Lower leg skin (tissue), 4 donors: Measurements from ENCODE around the gene CRACR2A. TPM values are rescaled to one million over a fixed set of nuclear protein-coding genes. Genes with fewer than 3 reads are reported as not detected.

Source experiments
- DNase-seq, 2 donors: peaks; one replicate each; pipeline ENCODE4 v3.0.0-alpha.2; 2019; ENCODE audit warnings: low spot score in 2 of 2
- H3K4me3 ChIP-seq: fragments of 200-600 bp; sonication (generic); 2 replicates; pipeline ENCODE4 v1.5.1; 2017; ENCODE audit warnings: mild to moderate bottlenecking, low read depth; ENCODE audit not compliant: poor library complexity, severe bottlenecking
- POLR2A ChIP-seq, 2 donors: fragments of 450-650 bp; IDR thresholded peaks; one replicate each; pipeline ENCODE4 v1.6.1; 2016 to 2017; ENCODE audit warnings: antibody characterized with exemption in 2 of 2, mild to moderate bottlenecking in 1 of 2, moderate library complexity in 1 of 2
- WGBS, 2 donors: methylation state at CpG; one replicate each; pipeline ENCODE4 v1.1.5; 2018; 5-methylcytosine and 5-hydroxymethylcytosine counted together
- intact Hi-C: fragments of 100-400 bp; cut with DNase I; formaldehyde crosslinking; loops from one replicate; pipeline ENCODE4 v1.15.0; 2023; ENCODE audit warnings: low total_unique reads
- total RNA-seq, 4 donors: library from RNA; depleted of rRNA; stranded (reverse); fragments of >200 nt; gene quantifications; one replicate each; pipeline ENCODE4 v1.1.0, GENCODE V29; 2016
- TF ChIP-seq, protein P1 (sequence below), 3 donors: fragments of 450-650 bp; IDR thresholded peaks; one replicate each; pipeline ENCODE4 v1.5.1; 2016; ENCODE audit warnings: antibody characterized with exemption in 3 of 3, mild to moderate bottlenecking in 3 of 3, moderate library complexity in 2 of 3

CRACR2A gene
- total RNA-seq, 4 donors from 2014 or later, result 1.4 to 14.4 (median 6.6) TPM

DNA sequence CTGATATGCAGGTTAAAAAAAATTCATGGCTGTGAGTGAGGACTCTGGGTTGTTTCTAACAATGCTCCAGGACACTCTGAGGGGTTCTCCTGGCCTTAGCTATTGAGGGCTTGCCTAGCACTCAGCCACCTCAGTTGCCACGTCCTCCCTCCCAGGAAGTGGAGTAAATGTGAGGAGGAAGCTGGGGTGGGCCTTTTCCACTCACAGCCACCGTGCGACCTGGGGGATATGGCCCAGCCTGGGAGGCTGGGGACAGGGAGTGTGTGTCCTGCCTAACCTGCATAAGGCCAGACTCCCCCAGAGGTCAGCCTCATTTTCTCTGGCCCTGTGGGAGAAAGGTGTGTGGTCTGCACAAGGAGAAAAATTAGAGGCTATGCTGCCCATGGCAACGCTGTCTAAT, 83.3 kb downstream of the CRACR2A start:
- 82 to 84% methylated on average over 3 of the region's 4 CpGs for WGBS, 2 donors
- no peak for TF ChIP-seq POLR2A (IDR thresholded peaks at IDR 0.05)
- TF ChIP-seq, protein P1, sequence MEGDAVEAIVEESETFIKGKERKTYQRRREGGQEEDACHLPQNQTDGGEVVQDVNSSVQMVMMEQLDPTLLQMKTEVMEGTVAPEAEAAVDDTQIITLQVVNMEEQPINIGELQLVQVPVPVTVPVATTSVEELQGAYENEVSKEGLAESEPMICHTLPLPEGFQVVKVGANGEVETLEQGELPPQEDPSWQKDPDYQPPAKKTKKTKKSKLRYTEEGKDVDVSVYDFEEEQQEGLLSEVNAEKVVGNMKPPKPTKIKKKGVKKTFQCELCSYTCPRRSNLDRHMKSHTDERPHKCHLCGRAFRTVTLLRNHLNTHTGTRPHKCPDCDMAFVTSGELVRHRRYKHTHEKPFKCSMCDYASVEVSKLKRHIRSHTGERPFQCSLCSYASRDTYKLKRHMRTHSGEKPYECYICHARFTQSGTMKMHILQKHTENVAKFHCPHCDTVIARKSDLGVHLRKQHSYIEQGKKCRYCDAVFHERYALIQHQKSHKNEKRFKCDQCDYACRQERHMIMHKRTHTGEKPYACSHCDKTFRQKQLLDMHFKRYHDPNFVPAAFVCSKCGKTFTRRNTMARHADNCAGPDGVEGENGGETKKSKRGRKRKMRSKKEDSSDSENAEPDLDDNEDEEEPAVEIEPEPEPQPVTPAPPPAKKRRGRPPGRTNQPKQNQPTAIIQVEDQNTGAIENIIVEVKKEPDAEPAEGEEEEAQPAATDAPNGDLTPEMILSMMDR (IDR thresholded peaks at IDR 0.05), result no peak
- intact Hi-C loops, result no loop called here
- no peak for DNase-seq
- no peak overlapping the region for H3K4me3 ChIP-seq

DNA sequence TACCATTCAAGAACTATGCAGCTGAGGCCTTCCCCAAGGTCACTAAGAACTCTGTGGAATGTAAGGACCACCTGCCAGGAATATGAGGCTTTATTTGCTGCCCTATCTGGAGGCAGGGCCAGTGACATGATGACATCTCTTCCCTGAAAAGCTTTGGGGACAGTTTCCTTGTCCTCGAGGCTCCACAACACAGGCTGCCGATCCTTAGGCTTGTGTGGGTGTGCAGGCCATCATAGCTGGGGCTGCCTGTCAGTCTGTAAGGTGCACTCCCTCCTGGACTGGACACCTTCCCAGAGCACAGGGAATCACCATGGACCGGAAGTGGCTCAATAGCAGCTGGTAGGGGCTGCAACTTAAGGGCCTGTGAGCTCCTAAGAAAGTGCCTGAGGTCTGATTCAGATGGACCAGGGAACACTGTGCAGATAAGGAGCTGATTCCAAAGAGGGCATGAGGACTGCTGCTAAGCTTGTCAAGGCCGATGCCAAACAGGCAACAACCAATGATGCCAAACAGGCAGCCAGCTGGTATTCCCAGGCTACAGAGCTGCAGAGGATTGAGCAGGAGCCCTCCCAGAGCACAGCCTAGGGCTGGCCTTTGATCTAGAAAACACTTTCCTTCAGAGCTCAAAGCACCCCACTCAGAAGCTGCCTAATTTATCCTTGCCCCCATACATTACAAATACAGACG, 84.3 kb downstream of the CRACR2A start:
- no peak for DNase-seq
- H3K4me3 ChIP-seq, result no peak overlapping the region
- intact Hi-C loops, result no loop called here
- TF ChIP-seq, protein P1 (IDR thresholded peaks at IDR 0.05), result no peak
- no peak for TF ChIP-seq POLR2A (IDR thresholded peaks at IDR 0.05)
- 77 to 94% methylated on average over 4 to 5 of the region's 5 CpGs for WGBS, 2 donors

DNA sequence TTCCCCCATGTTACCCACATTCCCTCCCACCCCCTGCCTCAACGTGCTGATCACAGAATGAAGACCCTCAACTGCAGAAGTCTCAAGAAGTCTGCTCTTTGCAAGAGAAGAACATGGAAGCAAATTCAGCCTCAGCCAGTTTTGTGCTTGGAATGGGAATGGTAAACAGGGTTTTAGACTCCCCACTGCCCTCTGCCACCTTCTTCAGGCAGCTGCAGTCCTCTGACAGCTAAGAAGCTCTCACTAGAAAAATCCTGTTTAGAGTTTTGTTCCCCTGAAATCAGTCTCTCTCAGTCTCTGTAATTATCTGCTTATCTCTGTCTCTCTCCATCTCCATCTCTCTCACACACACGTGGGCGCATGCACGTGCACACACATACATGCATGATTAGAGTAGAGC, 85.4 kb downstream of the CRACR2A start:
- DNase-seq, result no peak
- 76% methylated on average over 4 of the region's 4 CpGs for WGBS, 2 donors
- TF ChIP-seq, protein P1 (IDR thresholded peaks at IDR 0.05), result no peak
- no peak for TF ChIP-seq POLR2A (IDR thresholded peaks at IDR 0.05)
- H3K4me3 ChIP-seq, result no peak overlapping the region
- intact Hi-C loops, result no loop called here

DNA sequence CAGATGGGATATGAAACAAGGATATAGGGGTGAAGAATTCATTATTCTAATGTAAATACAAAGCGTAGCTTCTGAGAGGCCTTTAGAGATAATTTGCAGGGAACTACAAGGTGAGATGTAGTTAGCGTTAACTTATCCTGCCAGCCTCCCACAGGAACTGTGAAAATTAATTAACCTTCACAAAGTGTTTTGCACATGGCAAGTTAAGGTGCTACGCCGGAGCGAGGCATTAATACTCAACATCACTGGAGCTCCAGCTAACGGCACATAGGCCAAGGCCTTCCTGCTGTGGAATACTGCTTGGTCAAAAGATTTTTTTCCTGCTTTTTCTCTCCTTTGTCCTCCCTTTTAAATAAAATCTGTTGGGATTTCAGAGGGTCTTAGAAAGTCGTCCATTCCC, 86.5 kb downstream of the CRACR2A start:
- WGBS, 2 donors, result 85 to 95% methylated on average over 7 of the region's 7 CpGs
- TF ChIP-seq, protein P1 (IDR thresholded peaks at IDR 0.05), result no peak
- TF ChIP-seq POLR2A (IDR thresholded peaks at IDR 0.05), result no peak

DNA sequence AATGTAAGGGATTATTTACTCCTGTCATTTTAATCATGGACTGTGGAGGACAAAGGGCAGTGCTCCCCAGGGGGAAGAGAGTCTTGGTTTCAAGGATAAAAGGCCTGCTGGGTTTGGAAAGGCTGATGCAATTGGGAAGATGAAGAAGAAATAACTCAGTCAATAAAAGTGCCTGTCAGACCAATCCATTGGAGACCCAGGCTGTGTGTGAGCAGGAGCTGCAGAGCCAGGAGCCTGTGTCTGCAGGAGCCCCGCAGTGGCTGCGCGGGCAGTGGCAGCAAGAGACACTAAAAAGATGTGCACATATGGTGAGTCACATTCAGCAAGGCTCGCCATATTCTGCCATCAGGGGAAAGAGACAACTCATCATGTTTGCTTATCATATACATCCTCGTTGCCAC, 90.4 kb downstream of the CRACR2A start:
- intact Hi-C loops, result no loop called here
- 90 to 92% methylated on average over 5 of the region's 5 CpGs for WGBS, 2 donors
- no peak for DNase-seq
- TF ChIP-seq, protein P1 (IDR thresholded peaks at IDR 0.05), result no peak
- TF ChIP-seq POLR2A (IDR thresholded peaks at IDR 0.05), result no peak
- H3K4me3 ChIP-seq, result no peak overlapping the region

More for the DNA sequence above, 86.5 kb downstream of the CRACR2A start:
- intact Hi-C loops, result no loop called here
- no peak overlapping the region for H3K4me3 ChIP-seq
- no peak for DNase-seq

DNA sequence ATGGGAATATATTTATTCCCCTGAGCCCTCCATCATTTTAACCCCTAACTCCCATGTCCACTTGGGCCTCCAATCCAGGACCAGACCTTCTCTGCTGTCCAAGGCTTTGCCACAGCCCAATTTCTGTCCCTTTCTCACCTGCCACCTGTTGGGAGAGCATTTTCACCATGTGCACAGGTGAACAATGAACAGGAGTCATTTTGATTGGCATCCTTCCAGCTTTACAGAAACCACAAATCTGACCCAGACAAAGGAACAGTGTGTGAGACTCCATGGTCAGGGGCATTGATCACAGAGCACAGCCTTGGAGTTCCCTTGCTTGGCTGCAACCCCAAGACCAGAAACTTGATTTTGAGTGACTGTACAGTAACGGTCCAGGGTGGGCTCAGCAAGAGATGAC, 91.9 kb downstream of the CRACR2A start:
- WGBS, 2 donors, result 71 to 90% methylated on average over 1 of the region's 1 CpG
- no peak overlapping the region for H3K4me3 ChIP-seq
- no peak for TF ChIP-seq POLR2A (IDR thresholded peaks at IDR 0.05)
- TF ChIP-seq, protein P1 (IDR thresholded peaks at IDR 0.05), result no peak
- intact Hi-C loops, result no loop called here
- no peak for DNase-seq
